Body of pancreas (tissue), 4 donors: Measurements from ENCODE around the gene STRIP1.

Experiments
- POLR2A ChIP-seq, 3 donors: fragments of 450-650 bp; IDR thresholded peaks; one replicate each; pipeline ENCODE4 v1.6.1; 2016; ENCODE audit warnings: antibody characterized with exemption in 3 of 3, mild to moderate bottlenecking in 2 of 3
- TF ChIP-seq, protein P1 (sequence below), 7 experiments: fragments of 450-650 bp in 4 of 7; fragments of 200-600 bp in 3 of 7; sonication (generic) in 3 of 7; IDR thresholded peaks; one replicate each; pipeline ENCODE4 v1.5.1; 2016 to 2019; ENCODE audit warnings: antibody characterized with exemption in 7 of 7

DNA sequence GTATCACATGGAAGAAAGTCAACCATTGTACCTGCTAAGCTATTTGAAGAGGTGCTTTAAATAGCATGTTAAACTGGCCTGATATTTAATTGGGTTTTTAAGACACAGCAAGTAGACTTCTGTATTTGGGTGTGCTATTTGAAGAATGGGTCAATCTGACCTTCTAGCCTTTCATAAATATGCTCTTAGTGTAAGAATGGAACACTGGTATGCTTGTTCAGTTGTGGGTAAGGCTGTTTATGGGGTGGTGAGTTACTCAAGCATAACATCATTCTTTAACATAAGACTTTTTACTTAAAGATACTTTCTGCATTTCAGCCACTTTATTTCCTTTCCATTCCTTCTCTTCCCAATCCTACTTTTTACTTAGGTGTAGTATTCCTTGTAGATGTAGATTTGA lies 28.5 kb upstream of the STRIP1 start:
- TF ChIP-seq, protein P1, sequence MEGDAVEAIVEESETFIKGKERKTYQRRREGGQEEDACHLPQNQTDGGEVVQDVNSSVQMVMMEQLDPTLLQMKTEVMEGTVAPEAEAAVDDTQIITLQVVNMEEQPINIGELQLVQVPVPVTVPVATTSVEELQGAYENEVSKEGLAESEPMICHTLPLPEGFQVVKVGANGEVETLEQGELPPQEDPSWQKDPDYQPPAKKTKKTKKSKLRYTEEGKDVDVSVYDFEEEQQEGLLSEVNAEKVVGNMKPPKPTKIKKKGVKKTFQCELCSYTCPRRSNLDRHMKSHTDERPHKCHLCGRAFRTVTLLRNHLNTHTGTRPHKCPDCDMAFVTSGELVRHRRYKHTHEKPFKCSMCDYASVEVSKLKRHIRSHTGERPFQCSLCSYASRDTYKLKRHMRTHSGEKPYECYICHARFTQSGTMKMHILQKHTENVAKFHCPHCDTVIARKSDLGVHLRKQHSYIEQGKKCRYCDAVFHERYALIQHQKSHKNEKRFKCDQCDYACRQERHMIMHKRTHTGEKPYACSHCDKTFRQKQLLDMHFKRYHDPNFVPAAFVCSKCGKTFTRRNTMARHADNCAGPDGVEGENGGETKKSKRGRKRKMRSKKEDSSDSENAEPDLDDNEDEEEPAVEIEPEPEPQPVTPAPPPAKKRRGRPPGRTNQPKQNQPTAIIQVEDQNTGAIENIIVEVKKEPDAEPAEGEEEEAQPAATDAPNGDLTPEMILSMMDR (IDR thresholded peaks at IDR 0.05) = no peak
- no peak for TF ChIP-seq POLR2A (IDR thresholded peaks at IDR 0.05)
